HEK293 (cell line): ENCODE measurements around the gene EN1.

Experiments
- CTCF ChIA-PET: fragments of 350-600 bp; formaldehyde crosslinking; extraction: SDS; loops from one replicate; lab custom pipeline; 2021; ENCODE audit warnings: antibody characterized with exemption; lab: Yijun Ruan, JAX
- POLR2A ChIA-PET: fragments of 300-600 bp; formaldehyde crosslinking; extraction: SDS; loops from one replicate; lab custom pipeline; 2020; ENCODE audit warnings: antibody characterized with exemption, inconsistent platforms; lab: Yijun Ruan, JAX
- H3K27ac ChIP-seq: fragments of 200-500 bp; sonication (Bioruptor generic); 2 replicates; pipeline ENCODE4 v1.5.1; 2014; ENCODE audit warnings: low read depth, low read length, control low read depth, inconsistent platforms; ENCODE audit errors: extremely low read depth
- H3K36me3 ChIP-seq, 2 experiments: fragments of 200-500 bp in 1 of 2; sonication (Bioruptor generic) in 1 of 2; 1 replicate in 1 of 2; 2 replicates in 1 of 2; pipeline ENCODE4 v1.5.1; 2014 to 2017; ENCODE audit warnings: inconsistent platforms in 2 of 2, low read length in 2 of 2; ENCODE audit not compliant: control insufficient read depth in 2 of 2, insufficient read depth in 1 of 2
- H3K4me1 ChIP-seq: fragments of 200-500 bp; sonication (Bioruptor generic); 2 replicates; pipeline ENCODE4 v1.5.1; 2014; ENCODE audit warnings: mild to moderate bottlenecking, low read length, inconsistent platforms; ENCODE audit not compliant: control insufficient read depth, insufficient read depth
- H3K4me3 ChIP-seq: 2 replicates; pipeline ENCODE4 v1.5.1; 2011; ENCODE audit warnings: low read depth, mild to moderate bottlenecking, control low read depth, low read length, moderate library complexity
- H3K9me3 ChIP-seq: fragments of 200-500 bp; sonication (Bioruptor generic); 2 replicates; pipeline ENCODE4 v1.5.1; 2014; ENCODE audit warnings: low read depth, low read length, inconsistent platforms; ENCODE audit not compliant: control insufficient read depth, insufficient read depth
- AEBP2 ChIP-seq: fragments of 450-650 bp; formaldehyde crosslinking; IDR thresholded peaks from 2 replicates; pipeline ENCODE4 v1.5.1; 2016; ENCODE audit warnings: missing biosample characterization, missing genetic modification characterization, borderline replicate concordance
- EGR2 ChIP-seq: fragments of 450-650 bp; formaldehyde crosslinking; IDR thresholded peaks from 2 replicates; pipeline ENCODE4 v1.5.1; 2016; ENCODE audit warnings: low read depth, missing biosample characterization, missing genetic modification characterization
- HOXA7 ChIP-seq: sonication (generic); formaldehyde crosslinking; IDR thresholded peaks from 2 replicates; pipeline ENCODE4 v1.8.1; 2022; ENCODE audit warnings: missing genetic modification reagents, borderline replicate concordance
- HOXC10 ChIP-seq: sonication (generic); formaldehyde crosslinking; IDR thresholded peaks from 2 replicates; pipeline ENCODE4 v1.8.1; 2023; ENCODE audit warnings: mild to moderate bottlenecking, missing genetic modification reagents
- KLF10 ChIP-seq: fragments of 450-650 bp; IDR thresholded peaks from 2 replicates; pipeline ENCODE4 v1.5.1; 2018; ENCODE audit warnings: missing biosample characterization, mild to moderate bottlenecking, missing genetic modification characterization
- KLF7 ChIP-seq: fragments of 450-650 bp; formaldehyde crosslinking; IDR thresholded peaks from 2 replicates; pipeline ENCODE4 v1.5.1; 2016; ENCODE audit warnings: missing biosample characterization, missing genetic modification characterization, borderline replicate concordance
- PRDM10 ChIP-seq: fragments of 450-650 bp; formaldehyde crosslinking; IDR thresholded peaks from 2 replicates; pipeline ENCODE4 v1.5.1; 2016; ENCODE audit warnings: missing biosample characterization, missing genetic modification characterization
- SETDB1 ChIP-seq: IDR thresholded peaks from one replicate; pipeline ENCODE4 v1.6.1; 2017; ENCODE audit warnings: mild to moderate bottlenecking, low read length, moderate library complexity, mixed read lengths; ENCODE audit not compliant: insufficient read length
- SP2 ChIP-seq: fragments of 450-650 bp; formaldehyde crosslinking; IDR thresholded peaks from 2 replicates; pipeline ENCODE4 v1.5.1; 2016; ENCODE audit warnings: missing biosample characterization, missing genetic modification characterization
- ZBTB20 ChIP-seq: fragments of 450-650 bp; formaldehyde crosslinking; IDR thresholded peaks from 2 replicates; pipeline ENCODE4 v1.5.1; 2016; ENCODE audit warnings: missing biosample characterization, missing genetic modification characterization
- ZFHX2 ChIP-seq: fragments of 450-650 bp; formaldehyde crosslinking; conservative IDR thresholded peaks from 2 replicates; pipeline ENCODE4 v1.5.1; 2016; ENCODE audit warnings: missing biosample characterization, missing genetic modification characterization
- ZFP37 ChIP-seq: fragments of 450-650 bp; formaldehyde crosslinking; IDR thresholded peaks from 2 replicates; pipeline ENCODE4 v1.5.1; 2016; ENCODE audit warnings: missing biosample characterization, missing genetic modification characterization
- ZFP69B ChIP-seq: fragments of 450-650 bp; formaldehyde crosslinking; IDR thresholded peaks from 2 replicates; pipeline ENCODE4 v1.5.1; 2016; ENCODE audit warnings: missing biosample characterization, missing genetic modification characterization
- ZIC2 ChIP-seq: fragments of 450-650 bp; formaldehyde crosslinking; IDR thresholded peaks from 2 replicates; pipeline ENCODE4 v1.5.1; 2016; ENCODE audit warnings: missing biosample characterization, missing genetic modification characterization
- ZNF112 ChIP-seq: fragments of 450-650 bp; formaldehyde crosslinking; IDR thresholded peaks from 2 replicates; pipeline ENCODE4 v1.5.0; 2017; ENCODE audit warnings: missing biosample characterization, missing genetic modification characterization
- ZNF133 ChIP-seq: fragments of 450-650 bp; formaldehyde crosslinking; IDR thresholded peaks from 2 replicates; pipeline ENCODE4 v1.5.1; 2016; ENCODE audit warnings: missing biosample characterization, missing genetic modification characterization
- ZNF157 ChIP-seq: fragments of 450-650 bp; formaldehyde crosslinking; IDR thresholded peaks from 2 replicates; pipeline ENCODE4 v1.5.1; 2016; ENCODE audit warnings: missing biosample characterization, missing genetic modification characterization
- ZNF175 ChIP-seq: fragments of 450-650 bp; formaldehyde crosslinking; IDR thresholded peaks from 2 replicates; pipeline ENCODE4 v1.5.1; 2016; ENCODE audit warnings: missing biosample characterization, missing genetic modification characterization
- ZNF202 ChIP-seq: fragments of 450-650 bp; formaldehyde crosslinking; IDR thresholded peaks from 2 replicates; pipeline ENCODE4 v1.5.1; 2016; ENCODE audit warnings: missing biosample characterization, missing genetic modification characterization, borderline replicate concordance
- ZNF311 ChIP-seq: fragments of 450-650 bp; formaldehyde crosslinking; IDR thresholded peaks from 2 replicates; pipeline ENCODE4 v1.5.1; 2017; ENCODE audit warnings: missing biosample characterization, missing genetic modification characterization, borderline replicate concordance
- ZNF335 ChIP-seq: fragments of 450-650 bp; formaldehyde crosslinking; conservative IDR thresholded peaks from 2 replicates; pipeline ENCODE4 v1.5.1; 2016; ENCODE audit warnings: missing biosample characterization, missing genetic modification characterization
- ZSCAN30 ChIP-seq: fragments of 450-650 bp; IDR thresholded peaks from 2 replicates; pipeline ENCODE4 v1.5.1; 2018; ENCODE audit warnings: missing biosample characterization, mild to moderate bottlenecking, missing genetic modification characterization, moderate library complexity

The EN1 gene

GRCh38 chr2:118841450-118841827 is 6.0 kb downstream of the EN1 start:
- Histone ChIP-seq H3K36me3 (peaks cover 0 to 30% of the 10 kb centered on the region in 2 experiments; a peak in 1 of 3 replicates), H3K4me1 (0 out of 2 replicates have a peak, but pooled peaks cover 3% of the 10 kb centered on the region), H3K9me3 (no peaks in the 10 kb centered on the region), H3K27ac (no peak overlapping the region), H3K4me3 (no peak overlapping the region)
- TF ChIP-seq AEBP2: no peak
- no peak for TF ChIP-seq HOXC10 (CRISPR knock-in tag)
- no peak for TF ChIP-seq ZNF311 (tag by site-specific recombination)
- no peak for TF ChIP-seq ZSCAN30 (tag by site-specific recombination)
- no peak for TF ChIP-seq ZFP37 (tag by site-specific recombination)
- no peak for TF ChIP-seq ZFHX2
- TF ChIP-seq ZNF202 (tag by site-specific recombination): no peak
- no peak for TF ChIP-seq ZBTB20 (tag by site-specific recombination)
- no peak for TF ChIP-seq SP2 (tag by site-specific recombination)
- TF ChIP-seq ZNF133 (tag by site-specific recombination): no peak
- no peak for TF ChIP-seq ZNF112 (tag by site-specific recombination)
- ChIA-PET POLR2A (no interaction called here), CTCF (no interaction called here)

GRCh38 chr2:118838741-118839455 is 8.6 kb downstream of the EN1 start:
- no peak overlapping the region for H3K4me3 ChIP-seq
- H3K27ac ChIP-seq: no peak overlapping the region
- H3K9me3 ChIP-seq: no peaks in the 10 kb centered on the region
- ChIA-PET CTCF (no interaction called here), POLR2A (no interaction called here)
- TF ChIP-seq AEBP2 (no peak), EGR2 (tag by site-specific recombination) (peak; percentile 93), ZFHX2 (peak; percentile 66)
- H3K4me1 ChIP-seq: no peaks in the 10 kb centered on the region
- H3K36me3 ChIP-seq: peaks cover 0 to 30% of the 10 kb centered on the region in 2 experiments; a peak in 1 of 3 replicates

- ChIA-PET POLR2A (no interaction called here), CTCF (no interaction called here)
- no peak for TF ChIP-seq ZNF157
- TF ChIP-seq ZNF175 (tag by site-specific recombination): no peak
- no peak for TF ChIP-seq KLF10 (tag by site-specific recombination)
- no peak for TF ChIP-seq ZNF335 (tag by site-specific recombination)
- TF ChIP-seq KLF7 (tag by site-specific recombination): no peak
- no peak for TF ChIP-seq HOXA7 (CRISPR knock-in tag)
- TF ChIP-seq ZSCAN30 (tag by site-specific recombination): no peak
- TF ChIP-seq ZFP69B (tag by site-specific recombination): no peak
- TF ChIP-seq ZIC2: no peak
- TF ChIP-seq PRDM10: no peak
- TF ChIP-seq SETDB1: no peak
- H3K27ac ChIP-seq: no peak overlapping the region
- H3K4me1 ChIP-seq: no peaks in the 10 kb centered on the region
- H3K4me3 ChIP-seq: no peak overlapping the region
- H3K9me3 ChIP-seq: no peaks in the 10 kb centered on the region
- H3K36me3 ChIP-seq: peaks cover 0 to 26% of the 10 kb centered on the region in 2 experiments; a peak in 1 of 3 replicates
Observed at GRCh38 chr2:118837621-118838020, 9.8 kb downstream of the EN1 start.
